ENCODE measurements around the gene DCAF16. TPM values are rescaled to one million over a fixed set of nuclear protein-coding genes. Genes with fewer than 3 reads are reported as not detected.
A peak's percentile ranks its signal among the peaks of the same experiment; 100 is the strongest.

Gene DCAF16
- total RNA-seq: 10 to 100 TPM; 52.0 to 63.1 TPM
- 41.7 TPM for polyA plus RNA-seq (2013, experiment 1 of 2)
- polyA plus RNA-seq (2013, experiment 2 of 2): 41.1 TPM
- long read RNA-seq, experiment 1, partial matches to known transcripts: 0 of 7 reads
- long read RNA-seq, experiment 1, other reads (novel, unspliced or antisense): 6 of 7 reads
- long read RNA-seq, experiment 2, full-length matches to known transcripts: 3 of 15 reads
- long read RNA-seq, experiment 2, partial matches to known transcripts: 0 of 15 reads
- long read RNA-seq, experiment 2, other reads (novel, unspliced or antisense): 12 of 15 reads
- long read RNA-seq, experiment 3, full-length matches to known transcripts: 18 of 51 reads
- long read RNA-seq, experiment 3, partial matches to known transcripts: 12 of 51 reads
- long read RNA-seq, experiment 3, other reads (novel, unspliced or antisense): 21 of 51 reads
- long read RNA-seq, experiment 4, full-length matches to known transcripts: 3 of 13 reads
- long read RNA-seq, experiment 4, partial matches to known transcripts: 0 of 13 reads
- long read RNA-seq, experiment 4, other reads (novel, unspliced or antisense): 10 of 13 reads

GRCh38 chr4:17810260-17811077 is at the start of gene DCAF16, which contains the start of gene NCAPG:
Gene DCAF16, minus strand, starts transcription at chr4:17810757. Its CDS starts 6,616 bp downstream, at chr4:17804141.
Gene NCAPG, plus strand, starts transcription at chr4:17810979. Its CDS starts 99 bp downstream, at chr4:17811078.
- peak within 1 kb of the TSS; percentile 97 for H3K9ac ChIP-seq (ENCODE audit: extremely low read depth, low read length, poor library complexity, severe bottlenecking)
- TF ChIP-seq, protein P1, sequence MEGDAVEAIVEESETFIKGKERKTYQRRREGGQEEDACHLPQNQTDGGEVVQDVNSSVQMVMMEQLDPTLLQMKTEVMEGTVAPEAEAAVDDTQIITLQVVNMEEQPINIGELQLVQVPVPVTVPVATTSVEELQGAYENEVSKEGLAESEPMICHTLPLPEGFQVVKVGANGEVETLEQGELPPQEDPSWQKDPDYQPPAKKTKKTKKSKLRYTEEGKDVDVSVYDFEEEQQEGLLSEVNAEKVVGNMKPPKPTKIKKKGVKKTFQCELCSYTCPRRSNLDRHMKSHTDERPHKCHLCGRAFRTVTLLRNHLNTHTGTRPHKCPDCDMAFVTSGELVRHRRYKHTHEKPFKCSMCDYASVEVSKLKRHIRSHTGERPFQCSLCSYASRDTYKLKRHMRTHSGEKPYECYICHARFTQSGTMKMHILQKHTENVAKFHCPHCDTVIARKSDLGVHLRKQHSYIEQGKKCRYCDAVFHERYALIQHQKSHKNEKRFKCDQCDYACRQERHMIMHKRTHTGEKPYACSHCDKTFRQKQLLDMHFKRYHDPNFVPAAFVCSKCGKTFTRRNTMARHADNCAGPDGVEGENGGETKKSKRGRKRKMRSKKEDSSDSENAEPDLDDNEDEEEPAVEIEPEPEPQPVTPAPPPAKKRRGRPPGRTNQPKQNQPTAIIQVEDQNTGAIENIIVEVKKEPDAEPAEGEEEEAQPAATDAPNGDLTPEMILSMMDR (conservative IDR thresholded peaks at IDR 0.05): no peak
- peak within 1 kb of the TSS; percentile 95 for H3K4me3 Mint-ChIP-seq
- peaks cover 4% of the 10 kb centered on the region for H3K4me1 ChIP-seq (ENCODE audit: control insufficient read depth, insufficient read depth, low read length)
- WGBS, 2 experiments (ENCODE audit: insufficient coverage in 1 of 2, insufficient read length in 1 of 2): 0% methylated on average over 41 to 69 of the region's 69 CpGs
- peaks cover 19% of the 10 kb centered on the region for H3K36me3 Mint-ChIP-seq (ENCODE audit: low read depth)
- no peaks in the 10 kb centered on the region for H3K9me3 Mint-ChIP-seq
- peak within 1 kb of the TSS; percentile 95 for H3K27ac ChIP-seq (ENCODE audit: low read depth, low read length)
- peak within 1 kb of the TSS; percentile 99 for H3K27ac Mint-ChIP-seq
- H3K4me3 ChIP-seq (ENCODE audit: low read length): peak within 1 kb of the TSS; percentile 95
- H3K9me3 ChIP-seq (ENCODE audit: control insufficient read depth, low read length): no peaks in the 10 kb centered on the region
- DNase-seq: peak; percentile 99
- no peaks in the 10 kb centered on the region for H3K27me3 Mint-ChIP-seq (ENCODE audit: insufficient read depth)
- H3K4me1 Mint-ChIP-seq: peaks cover 23% of the 10 kb centered on the region
- no peaks in the 10 kb centered on the region for H3K27me3 ChIP-seq (ENCODE audit: control insufficient read depth, insufficient read depth, low read length, poor library complexity, severe bottlenecking)
- peaks cover 42% of the 10 kb centered on the region for H3K36me3 ChIP-seq (ENCODE audit: control insufficient read depth, insufficient read depth, low read length)

- no peak overlapping the region for H3K4me3 Mint-ChIP-seq
Observed at GRCh38 chr4:17859793-17860406, 49.3 kb upstream of the DCAF16 start.

More at GRCh38 chr4:17859793-17860406, 49.3 kb upstream of the DCAF16 start:
- Histone ChIP-seq H3K4me3 (ENCODE audit: low read length) (no peak overlapping the region), H3K4me1 (ENCODE audit: control insufficient read depth, insufficient read depth, low read length) (no peaks in the 10 kb centered on the region), H3K27me3 (ENCODE audit: control insufficient read depth, insufficient read depth, low read length, poor library complexity, severe bottlenecking) (no peaks in the 10 kb centered on the region), H3K27ac (ENCODE audit: low read depth, low read length) (no peak overlapping the region), H3K36me3 (ENCODE audit: control insufficient read depth, insufficient read depth, low read length) (no peaks in the 10 kb centered on the region), H3K9ac (ENCODE audit: extremely low read depth, low read length, poor library complexity, severe bottlenecking) (no peak overlapping the region), H3K9me3 (ENCODE audit: control insufficient read depth, low read length) (peaks cover 27% of the 10 kb centered on the region)
- TF ChIP-seq, protein P1 (conservative IDR thresholded peaks at IDR 0.05): no peak
- no peak for DNase-seq
- H3K27me3 Mint-ChIP-seq (ENCODE audit: insufficient read depth): no peaks in the 10 kb centered on the region
- peaks cover 9% of the 10 kb centered on the region for H3K4me1 Mint-ChIP-seq
- peaks cover 29% of the 10 kb centered on the region for H3K36me3 Mint-ChIP-seq (ENCODE audit: low read depth)
- WGBS, 2 experiments (ENCODE audit: insufficient coverage in 1 of 2, insufficient read length in 1 of 2): 93 to 100% methylated on average over 4 to 5 of the region's 5 CpGs
- peaks cover 40% of the 10 kb centered on the region for H3K9me3 Mint-ChIP-seq
- H3K27ac Mint-ChIP-seq: no peak overlapping the region

All from endodermal cell (in vitro differentiated cells).